GM21529 (cell line): ENCODE data around the gene PYCARD.
"Not testable (repeated sequence)": the region's sequence is repeated elsewhere in the genome, so short reads cannot be mapped to it uniquely, and the experiment has no call there.

Experiments
- ATAC-seq: cut with Tn5 transposase; IDR thresholded peaks from one replicate; pipeline ENCODE4 v1.9.1; 2021; ENCODE audit not compliant: unreplicated experiment

The PYCARD gene

GRCh38 chr16:31191697-31192428 is 10.7 kb downstream of the PYCARD start:
- ATAC-seq = no peak

- ATAC-seq = no peak
These were observed 11.6 kb downstream of the PYCARD start for GRCh38 chr16:31190818-31191444.

GRCh38 chr16:31190061-31190460 is 12.5 kb downstream of the PYCARD start:
- no peak for ATAC-seq

GRCh38 chr16:31189412-31189778 is 13.2 kb downstream of the PYCARD start:
- no peak for ATAC-seq

- ATAC-seq = no peak
These were observed 13.8 kb downstream of the PYCARD start for GRCh38 chr16:31188450-31189411.

- no peak for ATAC-seq
These were observed 14.8 kb downstream of the PYCARD start for GRCh38 chr16:31187808-31188189.

GRCh38 chr16:31186930-31187807 is 15.4 kb downstream of the PYCARD start:
- ATAC-seq = no peak

GRCh38 chr16:31186176-31186575 is 16.4 kb downstream of the PYCARD start:
- no peak for ATAC-seq

GRCh38 chr16:31185339-31185738 is 17.2 kb downstream of the PYCARD start:
- no peak for ATAC-seq

GRCh38 chr16:31184888-31185287 is 17.7 kb downstream of the PYCARD start:
- ATAC-seq = no peak

- ATAC-seq = no peak
These were observed 18.8 kb downstream of the PYCARD start for GRCh38 chr16:31183432-31184428.

- no peak for ATAC-seq
These were observed 20.2 kb downstream of the PYCARD start for GRCh38 chr16:31182391-31182790.

GRCh38 chr16:31181102-31181830 is 21.3 kb downstream of the PYCARD start:
- ATAC-seq = no peak

GRCh38 chr16:31179747-31180459 is 22.7 kb downstream of the PYCARD start, which contains the start of gene FUS:
FUS (plus strand) TSS chr16:31180139; CDS start chr16:31180215, 76 bp downstream.
- peak; percentile 47 for ATAC-seq

GRCh38 chr16:31179219-31179746 is 23.3 kb downstream of the PYCARD start:
- peak; percentile 1 for ATAC-seq

- ATAC-seq = no peak
These were observed 25.4 kb downstream of the PYCARD start for GRCh38 chr16:31177136-31177535.

- not testable (repeated sequence) for ATAC-seq
These were observed 32.5 kb downstream of the PYCARD start for GRCh38 chr16:31170048-31170447.

- ATAC-seq = no peak
These were observed 33.7 kb downstream of the PYCARD start for GRCh38 chr16:31168848-31169247.
